ENCODE results near the gene SPACA6.

- TF ChIP-seq, protein P1, sequence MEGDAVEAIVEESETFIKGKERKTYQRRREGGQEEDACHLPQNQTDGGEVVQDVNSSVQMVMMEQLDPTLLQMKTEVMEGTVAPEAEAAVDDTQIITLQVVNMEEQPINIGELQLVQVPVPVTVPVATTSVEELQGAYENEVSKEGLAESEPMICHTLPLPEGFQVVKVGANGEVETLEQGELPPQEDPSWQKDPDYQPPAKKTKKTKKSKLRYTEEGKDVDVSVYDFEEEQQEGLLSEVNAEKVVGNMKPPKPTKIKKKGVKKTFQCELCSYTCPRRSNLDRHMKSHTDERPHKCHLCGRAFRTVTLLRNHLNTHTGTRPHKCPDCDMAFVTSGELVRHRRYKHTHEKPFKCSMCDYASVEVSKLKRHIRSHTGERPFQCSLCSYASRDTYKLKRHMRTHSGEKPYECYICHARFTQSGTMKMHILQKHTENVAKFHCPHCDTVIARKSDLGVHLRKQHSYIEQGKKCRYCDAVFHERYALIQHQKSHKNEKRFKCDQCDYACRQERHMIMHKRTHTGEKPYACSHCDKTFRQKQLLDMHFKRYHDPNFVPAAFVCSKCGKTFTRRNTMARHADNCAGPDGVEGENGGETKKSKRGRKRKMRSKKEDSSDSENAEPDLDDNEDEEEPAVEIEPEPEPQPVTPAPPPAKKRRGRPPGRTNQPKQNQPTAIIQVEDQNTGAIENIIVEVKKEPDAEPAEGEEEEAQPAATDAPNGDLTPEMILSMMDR (IDR thresholded peaks at IDR 0.05; ENCODE audit: insufficient read depth, low read length, poor library complexity, severe bottlenecking) = no peak
- no peak for TF ChIP-seq EZH2phosphoT487 (conservative IDR thresholded peaks at IDR 0.05; ENCODE audit: low read length)
Measured at GRCh38 chr19:51663650-51664049, 29.5 kb upstream of the SPACA6 start.
